ENCODE results near the gene DNAJB6.

The DNAJB6 gene

DNA sequence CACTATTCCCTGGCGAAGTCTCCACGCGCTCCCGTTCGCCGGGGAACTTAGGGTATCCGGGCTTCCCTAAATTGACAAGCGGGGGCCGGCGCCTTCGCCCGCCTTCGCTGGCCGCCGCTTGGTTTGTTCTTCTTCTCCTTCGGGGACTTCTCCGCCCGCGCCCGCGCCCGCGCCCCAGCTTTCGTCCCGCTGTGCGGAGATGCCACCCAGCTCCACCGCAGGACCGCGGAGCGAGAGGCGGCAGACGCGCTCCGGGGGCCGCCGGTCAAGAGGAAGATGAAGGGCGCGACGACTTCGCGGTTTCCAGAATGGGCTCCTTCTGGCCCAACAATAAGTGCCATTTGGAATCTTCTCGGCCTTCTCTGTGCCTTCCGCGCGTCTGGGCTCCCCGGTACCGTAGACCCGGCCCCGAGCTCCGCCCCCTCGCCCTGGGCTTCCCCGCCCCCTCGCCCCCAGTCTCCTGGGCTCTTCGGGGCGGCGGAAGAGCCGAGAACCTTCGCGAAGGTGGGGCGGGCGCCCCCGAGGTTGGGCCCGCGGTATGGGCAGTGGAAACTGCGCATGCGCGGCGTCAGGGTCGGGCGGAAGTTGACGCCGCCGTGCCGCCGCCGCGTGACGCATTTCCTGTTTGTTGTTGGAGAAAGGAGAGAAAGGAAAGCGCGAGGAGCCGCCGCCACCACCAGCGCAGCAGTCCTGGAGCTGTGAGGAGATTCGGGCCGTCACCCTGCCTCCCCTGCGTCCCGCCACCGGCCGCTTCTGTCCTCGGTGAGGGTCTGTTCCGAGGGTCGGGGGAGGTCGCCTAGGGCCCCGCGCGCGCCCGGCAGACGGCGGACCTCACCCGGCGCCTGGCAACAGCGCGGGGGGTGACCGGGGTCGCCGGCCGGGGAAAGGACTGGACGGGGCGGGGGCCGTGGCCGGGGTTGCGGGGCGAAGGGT lies at the start of gene DNAJB6:
Gene DNAJB6, plus strand, starts transcription at position 622 of the 933 bp plus-strand sequence. CDS start 21,569 bp downstream, outside the sequence.
- peak; percentile 91 to 96 for DNase-seq

DNA sequence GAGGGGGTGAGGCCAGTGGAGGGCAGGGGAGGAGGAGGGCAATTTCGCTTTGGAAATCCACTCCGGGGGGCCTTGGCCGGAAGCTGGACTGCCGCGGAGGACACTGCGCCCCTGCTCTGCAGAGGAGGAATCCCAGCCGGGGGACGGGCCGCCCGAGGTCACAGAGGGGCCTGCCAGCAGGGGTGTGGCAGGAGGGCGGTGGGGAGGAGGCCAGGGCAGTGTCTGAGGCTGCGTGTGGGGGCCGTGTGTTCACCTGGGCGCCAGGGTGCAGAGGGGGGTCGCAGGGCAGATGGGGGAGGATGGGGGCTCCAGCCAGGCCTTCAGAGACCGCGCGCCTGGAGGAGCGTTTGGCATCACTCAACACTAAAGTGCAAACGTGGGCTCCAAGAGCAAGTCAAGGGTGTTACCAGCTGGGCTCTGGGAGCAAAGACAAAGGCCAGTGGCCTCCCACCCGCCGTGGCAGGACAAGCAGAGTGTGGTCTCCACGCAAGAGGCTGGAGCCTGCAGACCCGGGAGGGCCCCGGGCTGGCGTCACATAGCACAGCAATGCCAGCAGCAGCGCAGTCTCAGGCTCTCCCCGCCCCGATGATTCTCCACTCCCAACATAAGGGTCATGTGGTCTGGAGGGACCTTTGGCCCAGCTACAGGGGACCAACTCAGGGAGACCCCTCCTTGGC lies 45.3 kb upstream of the DNAJB6 start:
- DNase-seq = no peak

DNA sequence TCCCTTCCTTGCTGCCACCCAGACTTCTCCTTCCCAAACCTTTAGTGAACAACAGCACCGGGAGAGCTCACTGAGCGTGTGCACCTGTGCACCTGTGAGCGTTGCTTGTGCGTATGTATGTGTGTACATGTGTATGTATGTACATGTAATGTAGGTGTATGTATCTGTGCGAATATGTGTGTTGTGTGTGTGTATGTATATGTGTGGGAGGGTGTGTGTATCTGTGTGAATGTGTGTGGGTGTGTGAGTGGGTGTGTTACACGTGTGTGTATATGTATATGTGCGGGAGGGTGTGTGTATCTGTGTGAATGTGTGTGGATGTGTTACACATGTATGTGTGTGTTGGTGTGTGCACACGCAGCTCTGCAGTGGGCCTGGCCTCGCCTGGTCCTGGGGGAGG lies 44.5 kb upstream of the DNAJB6 start:
- DNase-seq = no peak

DNA sequence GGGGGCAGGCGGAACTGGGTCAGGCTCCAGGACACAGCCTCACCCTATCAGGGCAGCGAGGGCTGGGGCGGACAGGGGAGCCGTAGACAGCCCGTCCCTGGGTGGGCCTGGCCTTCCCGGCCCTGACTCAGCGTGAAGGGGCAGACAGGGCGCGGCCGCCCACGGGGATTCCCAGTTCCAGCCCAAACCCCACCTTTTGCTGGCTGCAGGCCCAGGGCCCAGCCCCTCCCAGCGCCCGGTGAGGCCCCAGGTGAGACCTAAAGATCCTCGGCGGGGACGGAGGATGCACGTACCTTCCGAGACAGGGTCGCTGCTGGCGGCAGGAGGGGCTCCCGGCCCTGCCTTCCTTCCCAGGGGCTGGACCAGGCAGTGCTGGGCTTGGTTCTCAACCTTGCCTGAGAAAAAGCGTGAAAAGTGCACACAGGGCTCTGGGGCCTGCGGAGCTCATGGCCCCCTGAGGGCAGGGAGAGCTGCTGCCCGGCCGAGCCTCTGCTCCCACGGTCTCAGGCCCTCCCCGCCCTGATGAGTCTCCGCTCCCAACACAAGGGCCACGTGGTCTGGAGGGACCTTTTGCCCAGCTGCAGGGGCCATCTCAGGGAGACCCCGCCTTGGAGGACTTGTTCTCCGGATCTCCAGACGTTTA lies 43.9 kb upstream of the DNAJB6 start:
- no peak for DNase-seq

DNA sequence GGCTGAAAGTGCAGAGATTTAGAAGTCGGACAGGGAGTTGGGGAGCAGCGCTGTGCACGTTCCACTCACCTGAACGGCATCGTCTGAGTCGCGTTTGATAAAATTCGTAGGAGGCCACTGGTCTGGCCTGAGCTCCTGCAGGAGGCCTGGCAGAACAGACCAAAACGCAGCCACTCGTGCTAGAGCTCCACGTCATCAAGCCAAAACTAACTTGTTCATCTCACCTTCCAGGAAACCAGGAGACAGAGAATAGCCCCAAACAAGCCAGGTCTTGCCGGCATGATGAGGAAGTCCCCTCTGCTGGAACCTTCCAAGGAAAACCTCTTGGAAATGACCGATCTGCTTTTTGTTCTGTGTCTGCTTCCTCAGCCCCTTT lies 43.4 kb upstream of the DNAJB6 start:
- no peak for DNase-seq

DNA sequence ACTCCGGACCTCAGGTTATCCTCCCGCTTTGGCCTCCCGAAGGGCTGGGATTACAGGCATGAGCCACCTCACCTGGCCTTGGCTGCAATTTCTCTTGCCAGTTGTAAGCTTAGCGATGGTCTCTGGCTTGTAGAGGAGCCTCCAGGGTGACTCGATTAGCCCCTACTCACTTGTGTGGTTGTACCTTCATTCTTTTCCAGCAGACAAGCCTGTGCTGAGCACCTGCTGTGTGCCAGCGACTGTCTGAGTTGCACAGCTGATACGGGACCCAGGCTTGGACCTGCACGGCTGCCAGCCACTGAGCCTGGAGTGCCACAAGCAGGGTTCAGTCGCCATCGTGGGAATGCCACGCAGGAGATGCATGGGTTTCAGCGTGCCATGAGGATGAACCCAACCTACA lies 42.0 kb upstream of the DNAJB6 start:
- no peak for DNase-seq

DNA sequence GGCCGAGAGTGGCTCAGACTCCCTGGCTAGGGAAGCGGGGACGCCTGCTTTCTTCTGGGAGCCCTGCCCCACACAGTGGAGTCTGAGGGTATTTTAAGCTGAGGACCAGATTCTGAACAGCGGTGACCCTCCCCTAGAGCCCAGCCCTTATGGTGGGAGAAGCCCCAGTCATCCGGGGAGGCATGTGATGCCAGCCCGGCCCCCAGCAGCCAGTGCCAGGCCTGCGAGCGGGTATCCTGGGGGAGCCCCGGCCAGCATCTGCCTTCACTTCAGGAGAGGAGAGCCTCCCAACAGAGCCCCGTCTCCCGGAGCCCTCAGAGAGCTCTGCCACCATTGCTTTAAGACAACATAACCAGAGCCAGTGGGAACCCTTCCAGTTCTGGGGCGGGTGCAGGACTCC lies 41.5 kb upstream of the DNAJB6 start:
- no peak for DNase-seq

DNA sequence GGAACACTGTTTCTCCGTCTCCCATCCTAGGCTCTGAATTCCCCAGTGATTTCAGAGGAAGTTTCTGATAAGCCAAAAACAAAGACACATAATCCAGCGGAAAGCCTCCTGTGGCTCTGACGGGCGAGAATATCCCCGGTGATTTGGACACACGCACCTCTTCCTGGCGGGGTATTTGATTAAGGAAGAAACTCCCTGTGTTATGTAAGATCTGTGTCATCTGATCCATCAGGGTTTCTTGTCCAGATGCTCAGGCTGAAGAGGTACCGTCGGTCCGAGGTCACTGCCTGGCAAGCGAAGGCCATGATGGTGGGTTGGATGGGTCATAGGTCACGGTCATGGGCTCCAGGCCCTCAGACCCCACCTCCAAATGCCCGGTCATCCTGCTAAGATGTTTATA lies 39.6 kb upstream of the DNAJB6 start:
- no peak for DNase-seq

DNA sequence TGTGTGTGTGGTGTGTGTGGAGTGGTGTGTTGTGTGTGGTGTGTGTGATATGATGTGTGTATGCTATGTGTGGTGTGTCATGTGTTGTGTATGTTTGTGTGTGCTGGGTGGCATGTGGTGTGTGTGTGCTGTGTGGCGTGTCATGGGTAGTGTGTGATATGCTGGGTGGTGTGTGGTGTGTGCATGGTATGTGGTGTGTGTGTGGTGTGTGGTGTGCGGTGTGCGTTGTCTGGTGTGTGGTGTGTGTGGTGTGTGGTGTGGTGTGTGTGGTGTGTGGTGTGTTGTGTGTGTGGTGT lies 37.5 kb upstream of the DNAJB6 start:
- no peak for DNase-seq

DNA sequence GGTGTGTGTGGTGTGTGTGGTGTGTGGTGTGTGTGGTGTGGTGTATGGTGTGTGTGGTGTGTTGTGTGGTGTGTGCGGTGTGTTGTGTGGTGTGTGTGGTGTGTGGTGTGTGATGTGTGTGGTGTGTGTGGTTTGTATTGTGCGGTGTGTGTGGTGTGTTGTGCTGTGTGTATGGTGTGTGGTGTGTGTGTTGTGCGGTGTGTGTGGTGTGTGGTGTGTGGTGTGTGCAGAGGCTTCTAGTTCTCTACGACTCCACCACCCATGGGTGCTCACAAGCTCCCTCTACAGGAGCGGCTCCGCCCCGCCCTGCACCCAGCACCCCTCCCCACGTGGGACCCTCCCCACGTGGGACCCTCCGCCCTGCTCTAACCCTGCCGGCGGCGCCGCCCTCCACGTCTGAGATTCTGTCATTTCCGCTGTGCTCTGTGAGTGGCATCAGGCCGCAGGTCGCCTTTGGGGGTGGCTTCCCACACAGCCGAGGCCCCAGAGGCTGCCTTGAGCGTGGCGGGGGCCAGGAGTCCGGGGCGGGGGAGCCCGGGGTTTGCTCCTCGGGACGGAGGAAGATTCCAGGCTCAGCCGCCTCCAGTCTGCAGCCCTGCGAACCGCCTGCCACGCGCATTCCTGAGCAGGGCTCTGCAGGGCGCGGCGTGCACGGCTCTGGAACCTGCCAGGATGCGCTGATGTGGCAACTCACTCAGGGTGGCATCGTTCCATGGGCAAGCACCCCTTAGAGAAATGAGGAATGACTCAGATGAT lies 37.0 kb upstream of the DNAJB6 start:
- no peak for DNase-seq

DNA sequence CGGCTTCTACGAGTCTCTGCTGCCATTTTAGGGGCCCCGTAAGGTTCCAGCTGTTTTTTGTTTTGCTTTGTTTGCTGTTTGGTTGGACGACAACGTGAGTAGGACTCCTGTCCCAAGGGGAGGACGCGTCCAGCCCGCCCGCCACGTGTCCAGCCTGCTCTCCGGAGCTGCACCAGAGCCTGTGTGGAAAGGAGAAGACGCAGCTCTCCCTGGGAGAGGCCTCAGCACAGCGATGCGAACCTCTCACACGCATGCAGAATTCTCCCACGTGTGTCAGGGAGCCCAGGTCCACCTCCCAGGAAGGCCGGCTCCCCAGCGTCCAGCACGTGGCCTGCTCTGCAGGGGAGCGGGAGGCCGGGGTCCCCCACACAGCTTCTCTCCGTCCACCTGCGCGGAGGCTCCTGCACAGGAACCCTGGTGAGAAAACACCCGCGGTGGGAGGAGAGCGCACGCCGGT lies 36.4 kb upstream of the DNAJB6 start:
- DNase-seq = no peak

DNA sequence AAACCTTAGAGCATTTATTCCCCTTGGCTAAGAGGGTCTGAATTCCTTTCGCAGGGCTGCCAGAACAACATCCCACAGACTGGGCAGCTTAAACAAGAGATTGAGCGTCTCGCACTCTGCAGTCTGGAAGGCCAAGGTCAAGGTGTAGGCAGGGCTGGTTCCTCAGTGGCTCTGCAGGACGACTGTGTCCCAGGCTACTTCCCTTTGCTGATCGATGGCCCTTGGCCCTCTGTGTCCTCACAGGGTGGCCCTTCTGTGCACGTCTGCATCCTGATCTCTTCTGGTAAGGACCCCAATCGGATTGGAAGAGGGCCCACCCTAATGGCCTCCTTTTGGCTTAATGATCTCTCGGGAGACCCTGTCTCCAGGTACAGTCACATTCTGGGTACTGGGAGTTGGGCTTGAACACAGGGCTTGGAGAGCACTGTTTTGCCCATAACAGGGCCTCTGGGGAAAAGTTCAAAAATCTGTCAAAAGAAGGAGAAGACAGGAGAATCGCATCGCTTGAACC lies 35.1 kb upstream of the DNAJB6 start:
- DNase-seq = no peak

DNA sequence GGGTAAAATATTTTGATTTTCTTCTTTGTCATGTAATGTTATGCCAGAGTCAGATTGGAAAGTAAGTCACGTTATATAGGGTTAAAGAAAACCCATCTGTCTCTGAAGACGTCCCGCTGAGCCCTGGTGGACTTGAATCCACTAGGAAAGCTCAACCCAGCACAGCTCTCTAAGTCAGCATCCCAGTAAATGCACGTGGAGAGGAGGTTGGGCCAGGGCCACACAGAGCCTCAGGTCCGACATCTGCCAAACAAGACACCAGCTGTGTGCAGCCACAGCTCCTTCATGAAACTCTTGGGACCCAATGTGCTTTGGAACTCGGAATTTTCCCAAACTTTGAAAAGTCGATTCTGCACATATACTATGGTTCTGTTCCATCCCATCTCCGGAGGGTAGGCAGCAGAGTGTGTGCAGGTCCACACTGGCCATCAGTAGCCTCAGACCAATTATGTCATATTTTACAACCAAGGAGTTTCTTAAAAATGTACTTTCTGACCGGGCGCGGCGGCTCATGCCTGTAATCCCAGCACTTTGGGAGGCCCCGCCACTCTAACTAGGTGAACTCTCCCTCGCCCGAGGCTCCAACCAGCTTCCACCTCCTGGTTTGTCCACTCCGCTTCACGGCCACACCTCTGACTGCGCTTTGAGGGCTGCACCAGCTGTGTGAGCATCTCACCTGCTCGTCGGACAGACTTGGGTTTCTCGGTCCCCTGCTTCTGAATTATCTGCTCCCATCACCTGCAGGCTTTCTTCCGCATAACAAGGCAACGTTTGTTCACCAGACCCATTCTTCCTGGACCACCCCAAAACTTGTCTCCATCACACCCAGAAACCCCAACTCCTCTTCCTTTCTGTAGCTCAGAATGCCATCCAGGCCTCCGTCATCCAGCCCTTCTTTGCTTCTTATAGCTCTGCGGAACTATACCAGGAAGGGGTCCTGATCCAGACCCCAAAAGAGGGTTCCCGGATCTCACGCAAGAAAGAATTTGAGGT lies 29.7 kb upstream of the DNAJB6 start:
- no peak for DNase-seq

DNA sequence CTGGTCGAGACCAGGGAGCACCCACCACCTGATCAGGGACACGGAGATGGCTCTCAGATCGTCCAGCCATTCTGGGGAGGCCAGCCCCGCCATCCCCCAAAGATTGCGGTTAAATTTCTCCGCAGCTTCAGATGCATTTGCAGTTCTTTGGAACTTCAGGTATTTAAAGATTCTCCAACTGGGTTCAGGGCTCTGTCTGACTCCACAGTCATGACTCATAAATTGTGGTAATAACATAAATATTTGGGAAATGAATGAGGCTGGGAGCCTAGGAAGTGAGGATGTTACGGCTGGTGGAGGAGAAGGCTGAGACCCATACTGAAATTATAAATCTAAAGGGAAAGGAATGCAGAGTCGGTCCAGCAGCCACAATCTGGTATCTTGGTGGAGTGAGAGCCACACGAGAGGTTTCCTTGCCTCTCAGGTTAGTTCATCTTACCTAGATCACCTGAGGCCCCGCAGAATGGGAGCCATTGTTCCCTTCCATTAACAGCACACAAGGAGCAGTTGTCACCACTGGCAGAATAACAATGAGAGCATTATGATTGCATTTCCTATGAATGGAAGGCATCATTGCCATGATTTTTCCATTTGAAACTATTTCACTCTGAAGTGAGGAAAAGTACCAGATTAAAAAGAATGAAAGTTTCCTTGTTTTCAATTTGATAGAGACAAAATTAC lies 26.7 kb upstream of the DNAJB6 start:
- no peak for DNase-seq

DNA sequence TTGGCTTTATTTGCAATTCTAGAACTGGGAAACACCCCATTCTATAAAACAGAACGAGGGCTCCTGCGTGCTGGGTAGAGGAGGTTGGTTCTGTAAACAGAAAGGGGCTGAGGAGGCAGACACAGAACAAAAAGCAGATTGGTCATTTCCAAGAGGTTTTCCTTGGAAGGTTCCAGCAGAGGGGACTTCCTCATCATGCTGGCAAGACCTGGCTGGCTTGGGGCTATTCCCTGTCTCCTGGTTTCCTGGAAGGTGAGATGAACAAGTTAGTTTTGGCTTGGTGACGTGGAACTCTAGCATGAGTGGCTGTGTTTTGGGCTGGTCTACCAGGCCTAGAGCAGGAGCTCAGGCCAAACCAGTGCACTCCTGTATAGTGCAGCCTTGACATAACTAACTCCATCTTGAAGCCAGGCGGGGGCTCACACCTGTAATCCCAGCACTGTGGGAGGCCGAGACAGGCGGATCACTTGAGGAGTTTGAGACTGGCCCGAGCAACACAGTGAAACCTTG lies 26.1 kb upstream of the DNAJB6 start:
- no peak for DNase-seq

DNA sequence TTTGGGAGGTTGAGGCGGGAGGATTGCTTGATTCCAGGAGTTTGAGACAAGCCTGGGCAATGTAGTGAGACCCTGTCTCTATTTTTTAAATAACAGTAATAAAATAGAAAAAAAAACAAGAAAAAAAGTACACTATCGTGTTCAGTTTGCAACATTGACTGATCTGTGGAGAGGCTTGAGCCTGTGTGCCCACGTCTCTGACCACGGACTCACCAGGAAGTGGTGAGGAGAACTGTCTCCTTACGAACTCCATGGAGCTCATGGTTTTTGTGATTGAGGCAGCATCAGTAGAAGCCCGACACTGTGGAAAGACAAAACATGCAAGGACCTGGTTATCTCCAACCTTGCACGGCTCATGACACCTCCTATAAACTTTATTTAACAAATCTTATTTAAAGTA lies 23.9 kb upstream of the DNAJB6 start:
- DNase-seq = no peak

DNA sequence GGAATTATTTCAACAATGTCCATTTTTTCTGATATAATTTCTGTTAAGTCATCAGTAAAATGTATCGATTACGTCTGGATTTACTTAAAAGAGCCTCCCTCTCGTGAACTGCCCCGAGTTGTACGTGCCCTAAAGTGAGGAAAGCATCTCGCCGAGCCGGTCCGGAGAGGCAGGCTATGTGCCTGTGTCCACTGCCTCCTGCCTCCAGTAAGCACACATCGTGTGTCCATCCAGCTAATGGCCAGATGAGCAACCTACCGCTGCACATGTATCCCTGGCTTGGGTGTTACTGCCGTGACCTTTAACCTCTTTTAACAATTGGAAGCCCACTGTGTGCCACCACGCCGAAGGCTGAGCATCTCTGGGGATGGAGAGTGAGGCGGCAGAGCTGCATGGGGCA lies 23.2 kb upstream of the DNAJB6 start:
- no peak for DNase-seq

DNA sequence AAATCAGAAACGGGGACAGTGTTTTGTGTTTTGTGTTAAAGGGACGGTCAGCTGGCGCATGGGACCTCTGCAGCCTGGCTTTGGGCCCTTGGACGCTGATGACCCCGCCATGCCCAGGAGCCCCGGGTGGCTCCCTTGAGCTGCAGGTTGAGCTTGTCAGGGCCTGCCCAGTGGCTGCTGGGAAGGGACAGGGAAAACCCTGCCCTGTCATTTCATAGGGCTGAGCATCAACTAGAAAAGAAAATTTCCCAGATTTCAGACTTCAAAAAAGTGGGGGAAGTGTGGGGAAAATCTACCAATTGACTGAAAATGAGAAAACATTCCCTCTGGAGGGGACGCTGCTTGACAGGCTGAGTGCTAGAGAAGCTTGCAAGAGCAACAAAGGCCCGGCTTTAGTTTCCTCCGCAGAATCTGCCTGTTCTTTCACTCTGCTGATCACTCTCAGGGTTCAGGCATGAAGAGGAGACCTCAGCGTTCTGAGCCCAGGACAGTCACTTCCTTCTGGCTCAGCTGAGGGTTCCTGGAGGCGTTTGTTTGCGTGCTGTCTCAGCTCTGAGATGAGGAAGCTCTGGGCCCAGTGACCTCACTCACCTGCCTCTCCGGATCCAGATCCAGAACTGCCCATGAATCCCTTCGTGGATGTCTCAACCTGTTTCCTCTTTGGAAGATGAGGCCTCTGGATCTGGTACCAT lies 18.6 kb upstream of the DNAJB6 start:
- DNase-seq = no peak

DNA sequence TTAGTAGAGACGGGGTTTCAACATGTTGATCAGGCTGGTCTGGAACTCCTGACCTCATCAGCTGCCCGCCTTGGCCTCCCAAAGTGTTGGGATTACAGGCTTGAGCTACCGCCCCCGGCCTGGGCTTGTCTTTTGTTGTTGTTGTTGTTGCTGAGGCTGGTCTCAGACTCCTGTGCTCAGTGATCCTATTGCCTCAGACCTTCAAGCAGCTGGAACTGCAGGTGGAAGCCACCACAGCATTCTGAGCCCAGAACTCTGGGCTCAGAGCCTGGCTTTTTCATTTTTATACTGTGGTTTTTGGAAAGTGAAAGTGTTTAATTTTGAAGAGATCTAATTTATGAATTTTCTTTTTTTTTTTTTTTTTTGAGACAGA lies 16.2 kb upstream of the DNAJB6 start:
- no peak for DNase-seq

DNA sequence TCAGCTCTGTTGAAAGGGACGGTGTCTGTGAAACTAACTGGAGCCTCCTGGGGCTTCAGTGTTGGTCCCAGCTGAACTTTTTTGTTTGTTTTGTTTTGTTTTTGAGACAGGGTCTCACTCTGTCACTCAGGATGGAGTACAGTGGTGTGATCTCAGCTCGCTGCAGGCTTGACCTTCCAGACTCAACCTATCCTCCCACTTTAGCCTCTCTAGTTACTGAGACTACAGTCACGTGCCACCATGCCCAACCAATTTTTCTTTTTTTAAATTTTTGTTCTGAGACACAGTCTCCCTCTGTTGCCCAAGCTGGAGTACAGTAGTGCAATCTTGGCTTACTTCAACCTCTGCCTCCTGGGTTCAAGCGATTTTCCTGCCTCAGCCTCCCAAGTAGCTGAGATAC lies 13.4 kb upstream of the DNAJB6 start:
- DNase-seq = no peak

Data from NCI-H1930 (cell line).